Gastroesophageal sphincter (tissue), 3 donors: ENCODE data around the gene ADGRF1.

Experiments used
- CTCF ChIP-seq, 4 experiments: fragments of 200-600 bp in 2 of 4; fragments of 450-650 bp in 2 of 4; sonication (generic) in 1 of 4; IDR thresholded peaks; one replicate each; pipeline ENCODE4 v1.5.1; 2017 to 2019; ENCODE audit warnings: antibody characterized with exemption in 4 of 4, mild to moderate bottlenecking in 2 of 4, moderate library complexity in 2 of 4
- POLR2AphosphoS5 ChIP-seq: sonication (generic); formaldehyde crosslinking; IDR thresholded peaks from one replicate; pipeline ENCODE4 v1.6.1; 2017; ENCODE audit warnings: antibody characterized with exemption

GRCh38 chr6:47064274-47064673 is 22.1 kb upstream of the ADGRF1 start:
- TF ChIP-seq CTCF (IDR thresholded peaks at IDR 0.05) (no peak), POLR2AphosphoS5 (no peak)
